ENCODE measurements around the gene BGN.

The BGN gene

DNA sequence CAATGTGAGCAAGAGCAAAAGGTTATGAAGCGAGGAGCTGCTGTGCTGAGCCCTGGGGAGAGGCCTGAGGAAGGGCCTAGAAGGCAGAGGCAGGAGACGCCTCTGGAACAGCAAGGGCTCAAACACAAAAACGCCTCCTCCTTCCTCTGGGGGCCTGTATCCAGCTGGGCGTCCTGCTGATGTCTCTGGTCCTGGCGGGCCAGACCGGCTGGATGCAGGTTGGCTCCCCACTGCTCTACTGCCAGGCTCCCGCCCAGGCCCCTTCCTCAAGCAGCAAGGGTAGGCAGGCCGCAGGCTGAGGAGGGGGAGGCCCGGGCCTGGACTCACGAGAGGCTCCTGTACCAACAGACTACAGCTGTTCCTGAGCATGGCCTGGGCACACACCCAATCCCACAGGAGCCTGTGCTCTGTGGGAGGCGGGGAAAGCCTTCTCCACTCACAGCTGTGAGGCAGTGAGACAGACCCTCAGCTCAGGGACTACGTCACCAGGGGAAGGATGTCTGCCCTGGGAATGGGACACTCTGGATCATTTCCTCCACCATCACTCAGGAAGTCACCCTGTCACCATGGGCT lies 26.7 kb upstream of the BGN start:
- in situ Hi-C loops (cut with HindIII; ENCODE audit: low sequenced_read_pairs), result no loop called here
- no peak overlapping the region for H3K4me3 ChIP-seq (ENCODE audit: low read depth, low read length)
- TF ChIP-seq, protein P1, sequence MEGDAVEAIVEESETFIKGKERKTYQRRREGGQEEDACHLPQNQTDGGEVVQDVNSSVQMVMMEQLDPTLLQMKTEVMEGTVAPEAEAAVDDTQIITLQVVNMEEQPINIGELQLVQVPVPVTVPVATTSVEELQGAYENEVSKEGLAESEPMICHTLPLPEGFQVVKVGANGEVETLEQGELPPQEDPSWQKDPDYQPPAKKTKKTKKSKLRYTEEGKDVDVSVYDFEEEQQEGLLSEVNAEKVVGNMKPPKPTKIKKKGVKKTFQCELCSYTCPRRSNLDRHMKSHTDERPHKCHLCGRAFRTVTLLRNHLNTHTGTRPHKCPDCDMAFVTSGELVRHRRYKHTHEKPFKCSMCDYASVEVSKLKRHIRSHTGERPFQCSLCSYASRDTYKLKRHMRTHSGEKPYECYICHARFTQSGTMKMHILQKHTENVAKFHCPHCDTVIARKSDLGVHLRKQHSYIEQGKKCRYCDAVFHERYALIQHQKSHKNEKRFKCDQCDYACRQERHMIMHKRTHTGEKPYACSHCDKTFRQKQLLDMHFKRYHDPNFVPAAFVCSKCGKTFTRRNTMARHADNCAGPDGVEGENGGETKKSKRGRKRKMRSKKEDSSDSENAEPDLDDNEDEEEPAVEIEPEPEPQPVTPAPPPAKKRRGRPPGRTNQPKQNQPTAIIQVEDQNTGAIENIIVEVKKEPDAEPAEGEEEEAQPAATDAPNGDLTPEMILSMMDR (IDR thresholded peaks at IDR 0.05; ENCODE audit: low read depth, low read length, missing control alignments), result no peak
- no peak for DNase-seq (ENCODE audit: low read depth)

DNA sequence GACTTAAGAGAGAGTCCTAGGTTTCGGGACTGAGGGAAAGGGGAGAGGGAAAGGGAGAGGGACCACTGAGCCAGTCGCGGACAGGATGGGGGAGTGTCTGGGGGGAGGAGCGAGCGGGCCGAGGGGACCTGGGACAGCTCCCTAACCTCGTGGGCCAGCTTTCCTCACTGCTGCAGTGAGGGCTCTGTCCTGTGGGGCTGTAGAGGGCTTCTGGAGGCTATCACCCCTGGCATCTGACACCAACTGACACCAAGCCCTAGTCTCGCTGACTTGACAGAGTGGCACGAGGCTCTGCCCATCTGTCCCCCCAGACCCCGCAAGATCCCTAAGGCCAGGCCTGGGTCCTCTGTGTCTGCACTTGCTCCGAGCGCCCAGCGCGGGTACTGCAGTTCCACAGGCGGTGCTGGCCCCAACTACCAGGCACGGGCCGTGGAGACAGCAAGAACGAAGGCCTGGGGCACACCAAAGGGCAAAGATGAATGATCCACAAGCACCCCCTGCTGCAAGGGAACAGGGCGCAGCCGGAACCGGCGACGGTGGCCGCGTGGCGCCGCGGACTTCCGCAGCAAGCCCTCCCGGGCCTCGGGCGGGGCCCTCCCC lies 24.9 kb upstream of the BGN start:
- H3K4me3 ChIP-seq (ENCODE audit: low read depth, low read length), result peak overlapping the region; percentile 60
- TF ChIP-seq, protein P1 (IDR thresholded peaks at IDR 0.05; ENCODE audit: low read depth, low read length, missing control alignments), result peak; percentile 19
- DNase-seq (ENCODE audit: low read depth), result no peak
- in situ Hi-C loops (cut with HindIII; ENCODE audit: low sequenced_read_pairs), result no loop called here

- in situ Hi-C loops (cut with HindIII; ENCODE audit: low sequenced_read_pairs), result no loop called here
Observed at GRCh38 chrX:153470411-153471363, 24.1 kb upstream of the BGN start, which contains the start of gene HAUS7. Gene HAUS7 (minus strand): TSS chrX:153470576. CDS start chrX:153470557, 19 bp downstream.

GRCh38 chrX:153471663-153472280 lies 23.0 kb upstream of the BGN start:
- in situ Hi-C loops (cut with HindIII; ENCODE audit: low sequenced_read_pairs), result no loop called here
- TF ChIP-seq, protein P1 (IDR thresholded peaks at IDR 0.05; ENCODE audit: low read depth, low read length, missing control alignments), result no peak
- DNase-seq (ENCODE audit: low read depth), result no peak
- H3K4me3 ChIP-seq (ENCODE audit: low read depth, low read length), result no peak overlapping the region

More at GRCh38 chrX:153470411-153471363, 24.1 kb upstream of the BGN start, which contains the start of gene HAUS7:
- DNase-seq (ENCODE audit: low read depth), result peak; percentile 57
- H3K4me3 ChIP-seq (ENCODE audit: low read depth, low read length), result peak within 1 kb of the TSS; percentile 60
- TF ChIP-seq, protein P1 (IDR thresholded peaks at IDR 0.05; ENCODE audit: low read depth, low read length, missing control alignments), result peak; percentile 60

DNA sequence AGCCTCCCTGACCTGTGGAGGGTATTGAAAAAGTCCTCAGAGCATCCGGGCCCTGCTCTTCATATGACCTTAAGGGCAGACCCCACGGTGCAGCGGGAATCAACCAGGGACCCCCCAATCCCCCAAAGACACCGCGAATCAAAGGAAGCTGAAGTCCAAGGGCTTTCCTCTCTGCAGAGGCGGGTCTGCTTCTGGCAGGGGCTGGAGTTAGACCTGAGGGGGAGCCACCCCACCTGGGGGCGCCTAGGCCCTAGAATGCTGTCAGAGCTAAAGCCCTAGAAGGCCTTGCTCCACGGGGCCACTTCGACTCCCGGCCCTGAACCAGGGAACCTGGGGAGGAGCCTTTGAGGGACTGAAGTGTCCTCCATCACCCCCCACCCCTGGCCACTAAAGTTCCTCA lies 21.7 kb upstream of the BGN start:
- DNase-seq (ENCODE audit: low read depth), result no peak
- in situ Hi-C loops (cut with HindIII; ENCODE audit: low sequenced_read_pairs), result no loop called here
- TF ChIP-seq, protein P1 (IDR thresholded peaks at IDR 0.05; ENCODE audit: low read depth, low read length, missing control alignments), result no peak
- no peak overlapping the region for H3K4me3 ChIP-seq (ENCODE audit: low read depth, low read length)

- no peak overlapping the region for H3K4me3 ChIP-seq (ENCODE audit: low read depth, low read length)
- in situ Hi-C loops (cut with HindIII; ENCODE audit: low sequenced_read_pairs), result no loop called here
- DNase-seq (ENCODE audit: low read depth), result no peak
- TF ChIP-seq, protein P1 (IDR thresholded peaks at IDR 0.05; ENCODE audit: low read depth, low read length, missing control alignments), result no peak
Observed at GRCh38 chrX:153474266-153474665, 20.5 kb upstream of the BGN start.

Measured in astrocyte of the cerebellum (primary cell).